GM23338 (cell line): ENCODE measurements around the gene CBR1. TPM values are rescaled to one million over a fixed set of nuclear protein-coding genes. Genes with fewer than 3 reads are reported as not detected.
A peak's percentile ranks its signal among the peaks of the same experiment; 100 is the strongest.

ENCODE experiments used
- ATAC-seq: fragments of 200-7000 bp; cut with Tn5 transposase; 3 replicates; pipeline ENCODE4 v1.9.1; 2020
- DNase-seq: peaks from one replicate; pipeline ENCODE4 v3.0.0-alpha.2; 2015; ENCODE audit warnings: low spot score
- H2AFZ ChIP-seq: fragments of 200-600 bp; sonication (generic); 2 replicates; pipeline ENCODE4 v1.8.0; 2016; ENCODE audit warnings: antibody characterized with exemption, mild to moderate bottlenecking, moderate library complexity
- H3F3A ChIP-seq: fragments of 200-600 bp; sonication (generic); replicated peaks from 2 replicates; pipeline ENCODE4 v1.8.0; 2017; ENCODE audit warnings: antibody characterized with exemption, mixed run types, low read depth
- H3K27ac ChIP-seq: fragments of 200-600 bp; sonication (generic); 2 replicates; pipeline ENCODE4 v1.6.1; 2016; ENCODE audit warnings: low read depth
- H3K27me3 ChIP-seq: fragments of 200-600 bp; sonication (generic); 2 replicates; pipeline ENCODE4 v1.8.0; 2016; ENCODE audit warnings: mild to moderate bottlenecking, mixed run types, moderate library complexity; ENCODE audit not compliant: insufficient read depth
- H3K36me3 ChIP-seq: fragments of 200-600 bp; sonication (generic); 2 replicates; pipeline ENCODE4 v1.8.0; 2016; ENCODE audit warnings: mild to moderate bottlenecking; ENCODE audit not compliant: insufficient read depth
- H3K4me1 ChIP-seq: fragments of 200-600 bp; sonication (generic); 2 replicates; pipeline ENCODE4 v1.8.0; 2016; ENCODE audit warnings: mild to moderate bottlenecking, moderate library complexity; ENCODE audit not compliant: insufficient read depth
- H3K4me2 ChIP-seq: fragments of 200-600 bp; sonication (generic); 2 replicates; pipeline ENCODE4 v1.7.1; 2017; ENCODE audit warnings: mixed run types
- H3K4me3 ChIP-seq: fragments of 200-600 bp; sonication (generic); 2 replicates; pipeline ENCODE4 v1.6.1; 2016; ENCODE audit warnings: mixed run types
- H3K79me2 ChIP-seq: fragments of 200-600 bp; sonication (generic); replicated peaks from 2 replicates; pipeline ENCODE4 v1.8.0; 2017; ENCODE audit warnings: mild to moderate bottlenecking; ENCODE audit not compliant: insufficient read depth
- H3K9me2 ChIP-seq: fragments of 200-600 bp; sonication (generic); 2 replicates; pipeline ENCODE4 v1.8.0; 2017; ENCODE audit not compliant: insufficient read depth
- H4K20me1 ChIP-seq: fragments of 200-600 bp; sonication (generic); replicated peaks from 2 replicates; pipeline ENCODE4 v1.8.0; 2017; ENCODE audit warnings: mild to moderate bottlenecking; ENCODE audit not compliant: insufficient read depth
- H3K27ac Mint-ChIP-seq: 2 replicates; pipeline ENCODE4 v1.8.0; 2020; ENCODE audit warnings: inconsistent platforms, mild to moderate bottlenecking, moderate library complexity, mixed read lengths
- H3K27me3 Mint-ChIP-seq: 3 replicates; pipeline ENCODE4 v1.8.0; 2022; ENCODE audit warnings: low read depth, mild to moderate bottlenecking, moderate library complexity, mixed read lengths, inconsistent platforms; ENCODE audit not compliant: insufficient read depth, poor library complexity
- H3K36me3 Mint-ChIP-seq: 3 replicates; pipeline ENCODE4 v1.8.0; 2021; ENCODE audit warnings: low read depth, mild to moderate bottlenecking, inconsistent platforms, moderate library complexity, mixed read lengths
- H3K4me1 Mint-ChIP-seq: 3 replicates; pipeline ENCODE4 v1.8.0; 2020; ENCODE audit warnings: mild to moderate bottlenecking, inconsistent platforms, mixed read lengths
- H3K4me3 Mint-ChIP-seq: 3 replicates; pipeline ENCODE4 v1.8.0; 2021; ENCODE audit warnings: moderate library complexity, mild to moderate bottlenecking, inconsistent platforms, mixed read lengths
- H3K9me3 Mint-ChIP-seq: 3 replicates; pipeline ENCODE4 v1.8.0; 2020; ENCODE audit warnings: moderate library complexity, mild to moderate bottlenecking, inconsistent platforms, mixed read lengths
- ETS1 ChIP-seq: IDR thresholded peaks from 2 replicates; pipeline ENCODE4 v1.6.1; 2016; ENCODE audit warnings: antibody characterized with exemption
- EZH2 ChIP-seq: fragments of 200-600 bp; sonication (generic); IDR thresholded peaks from one replicate; pipeline ENCODE4 v1.8.0; 2017; ENCODE audit warnings: antibody characterized with exemption, mild to moderate bottlenecking, low read depth; ENCODE audit not compliant: unreplicated experiment
- JUNB ChIP-seq: IDR thresholded peaks from one replicate; pipeline ENCODE4 v1.6.1; 2016; ENCODE audit warnings: antibody characterized with exemption; ENCODE audit not compliant: unreplicated experiment
- ZNF331 ChIP-seq: fragments of 250-450 bp; sonication (Bioruptor Pico); IDR thresholded peaks from 2 replicates; pipeline ENCODE4 v1.5.0; 2020; ENCODE audit warnings: low read depth, mild to moderate bottlenecking, moderate library complexity
- ZNF462 ChIP-seq: fragments of 250-450 bp; sonication (Bioruptor Pico); IDR thresholded peaks from 2 replicates; pipeline ENCODE4 v1.5.0; 2020; ENCODE audit warnings: mild to moderate bottlenecking, moderate library complexity
- polyA plus RNA-seq: library from polyadenylated mRNA; unstranded; fragments of >200 nt; fragmentation: Nextera tagmentation; extraction: Ambion mirVana; gene quantifications from 2 replicates; pipeline ENCODE4 v1.2.1, GENCODE V29; 2016
- total RNA-seq: library from RNA; depleted of rRNA; stranded (reverse); fragments of >200 nt; shearing (Covaris generic); gene quantifications from 2 replicates; pipeline ENCODE4 v1.2.3, GENCODE V29; 2014
- TF ChIP-seq, protein P1 (sequence below), 2 experiments: fragments of 200-600 bp in 1 of 2; sonication (generic) in 1 of 2; conservative IDR thresholded peaks; 2 replicates each; pipeline versions ENCODE4 v1.5.1 to v1.6.1; 2016 to 2017; ENCODE audit warnings: antibody characterized with exemption in 2 of 2, low read depth in 2 of 2, mild to moderate bottlenecking in 2 of 2, moderate library complexity in 1 of 2

Gene CBR1
- total and polyA plus RNA-seq, 2 experiments from 2014 or later = 285 to 487 TPM

- TF ChIP-seq ZNF462 (CRISPR knock-in tag) (no peak), ZNF331 (no peak), EZH2 (no peak), JUNB (no peak)
Measured at GRCh38 chr21:36075171-36075570, 5.3 kb downstream of the CBR1 start (continued).

- Mint-ChIP-seq H3K27me3 (peaks cover 6% of the 10 kb centered on the region), H3K4me3 (no peak overlapping the region; the same call in 2 of the 3 replicates), H3K9me3 (peaks cover 2% of the 10 kb centered on the region; the same call in 2 of the 3 replicates), H3K27ac (no peak overlapping the region), H3K4me1 (peaks cover 47% of the 10 kb centered on the region), H3K36me3 (peaks cover 25% of the 10 kb centered on the region)
- Histone ChIP-seq H3K4me2 (peak overlapping the region; percentile 25; the same call in 1 of the 2 replicates), H3K4me1 (peaks cover 45% of the 10 kb centered on the region), H3K27me3 (no peaks in the 10 kb centered on the region), H3K79me2 (peaks cover 14% of the 10 kb centered on the region), H3K4me3 (no peak overlapping the region), H2AFZ (no peak overlapping the region), H3K9me2 (no peaks in the 10 kb centered on the region), H3K36me3 (peaks cover 12% of the 10 kb centered on the region), H3F3A (peaks cover 10% of the 10 kb centered on the region), H4K20me1 (no peaks in the 10 kb centered on the region), H3K27ac (peak overlapping the region; percentile 76; the same call in 1 of the 2 replicates)
- DNase-seq (no peak), ATAC-seq (no peak)
- TF ChIP-seq ZNF331 (no peak), ETS1 (no peak), ZNF462 (CRISPR knock-in tag) (no peak)
- TF ChIP-seq, protein P1, sequence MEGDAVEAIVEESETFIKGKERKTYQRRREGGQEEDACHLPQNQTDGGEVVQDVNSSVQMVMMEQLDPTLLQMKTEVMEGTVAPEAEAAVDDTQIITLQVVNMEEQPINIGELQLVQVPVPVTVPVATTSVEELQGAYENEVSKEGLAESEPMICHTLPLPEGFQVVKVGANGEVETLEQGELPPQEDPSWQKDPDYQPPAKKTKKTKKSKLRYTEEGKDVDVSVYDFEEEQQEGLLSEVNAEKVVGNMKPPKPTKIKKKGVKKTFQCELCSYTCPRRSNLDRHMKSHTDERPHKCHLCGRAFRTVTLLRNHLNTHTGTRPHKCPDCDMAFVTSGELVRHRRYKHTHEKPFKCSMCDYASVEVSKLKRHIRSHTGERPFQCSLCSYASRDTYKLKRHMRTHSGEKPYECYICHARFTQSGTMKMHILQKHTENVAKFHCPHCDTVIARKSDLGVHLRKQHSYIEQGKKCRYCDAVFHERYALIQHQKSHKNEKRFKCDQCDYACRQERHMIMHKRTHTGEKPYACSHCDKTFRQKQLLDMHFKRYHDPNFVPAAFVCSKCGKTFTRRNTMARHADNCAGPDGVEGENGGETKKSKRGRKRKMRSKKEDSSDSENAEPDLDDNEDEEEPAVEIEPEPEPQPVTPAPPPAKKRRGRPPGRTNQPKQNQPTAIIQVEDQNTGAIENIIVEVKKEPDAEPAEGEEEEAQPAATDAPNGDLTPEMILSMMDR (conservative IDR thresholded peaks at IDR 0.05; ENCODE audit: low read depth in 2 of 2) = no peak
Measured at GRCh38 chr21:36075953-36076352, 6.1 kb downstream of the CBR1 start.
